SW480 (cell line): ENCODE results near the gene NOTCH2.
"Not testable (repeated sequence)": the region's sequence is repeated elsewhere in the genome, so short reads cannot be mapped to it uniquely, and the experiment has no call there.

Experiments
- DNase-seq: peaks from one replicate; pipeline ENCODE4 v3.0.0-alpha.2; 2016; ENCODE audit warnings: low spot score

Gene NOTCH2

GRCh38 chr1:120069067-120069919 is at the start of gene NOTCH2:
TSS of gene NOTCH2 (minus strand) at chr1:120069662. CDS start at chr1:120069406, 256 bp downstream.
- not testable (repeated sequence) for DNase-seq

DNA sequence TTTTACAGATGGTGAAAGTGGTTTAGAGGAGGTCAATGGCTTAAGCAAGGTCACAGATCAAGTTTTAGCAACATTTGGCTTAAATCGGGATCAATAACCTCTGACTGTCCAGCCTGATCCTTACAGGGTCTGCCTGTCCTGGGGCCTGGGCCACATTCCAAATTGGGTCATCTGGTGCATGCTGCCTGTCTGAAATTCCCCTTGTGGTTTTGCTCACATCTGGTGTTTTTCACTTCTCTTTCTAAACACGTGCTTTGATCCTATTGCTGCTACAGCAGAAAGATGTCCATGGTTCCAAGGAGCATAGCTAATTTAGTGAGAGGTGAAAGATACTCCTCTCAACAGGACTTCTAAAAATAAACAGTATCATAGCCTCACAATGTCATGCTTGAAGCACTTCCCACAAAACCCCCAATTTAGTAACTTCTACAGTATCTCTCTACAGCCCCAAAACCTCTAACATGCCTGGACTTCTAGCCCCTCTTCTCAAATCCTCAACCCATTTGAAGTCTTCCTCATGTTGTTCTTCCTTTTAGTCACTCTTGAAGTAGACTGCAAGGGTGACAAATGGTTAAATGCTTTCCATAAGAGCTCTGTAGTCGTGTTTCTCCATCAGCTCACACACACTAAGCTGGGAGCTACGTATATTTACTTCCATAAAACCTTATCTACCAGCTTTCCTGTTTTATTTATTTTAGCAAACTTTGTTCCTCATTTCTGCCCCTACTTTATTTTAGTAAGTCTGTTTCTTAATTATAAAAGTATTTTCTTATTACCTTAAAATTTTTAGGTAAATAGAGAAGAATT is 48.1 kb upstream of the NOTCH2 start:
- DNase-seq = not testable (repeated sequence)

GRCh38 chr1:120116094-120116493 is 46.6 kb upstream of the NOTCH2 start:
- not testable (repeated sequence) for DNase-seq

GRCh38 chr1:120113134-120113533 is 43.7 kb upstream of the NOTCH2 start:
- DNase-seq = not testable (repeated sequence)

- DNase-seq = not testable (repeated sequence)
Observed at GRCh38 chr1:120112212-120112611, 42.8 kb upstream of the NOTCH2 start.

- not testable (repeated sequence) for DNase-seq
Observed at GRCh38 chr1:120111771-120112170, 42.3 kb upstream of the NOTCH2 start.

DNA sequence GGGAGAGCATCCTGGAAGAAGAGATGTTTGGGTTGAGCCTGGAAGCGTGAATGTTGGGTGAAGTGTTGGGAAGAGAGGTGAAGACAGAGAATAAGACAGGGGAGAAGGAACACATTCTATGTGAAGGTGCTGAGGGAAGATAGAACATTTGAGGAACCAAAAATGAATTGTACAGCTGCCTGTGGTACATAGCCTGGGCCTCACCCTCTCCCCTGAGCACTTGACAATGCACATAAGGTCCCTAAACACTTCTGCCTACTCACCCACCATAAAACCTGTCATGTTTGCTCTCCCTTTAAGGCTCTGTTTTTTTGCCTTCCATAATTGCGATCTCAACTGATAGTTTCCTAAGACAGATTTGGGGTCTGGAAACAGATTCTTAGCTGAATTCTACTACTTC is 41.5 kb upstream of the NOTCH2 start:
- not testable (repeated sequence) for DNase-seq

DNA sequence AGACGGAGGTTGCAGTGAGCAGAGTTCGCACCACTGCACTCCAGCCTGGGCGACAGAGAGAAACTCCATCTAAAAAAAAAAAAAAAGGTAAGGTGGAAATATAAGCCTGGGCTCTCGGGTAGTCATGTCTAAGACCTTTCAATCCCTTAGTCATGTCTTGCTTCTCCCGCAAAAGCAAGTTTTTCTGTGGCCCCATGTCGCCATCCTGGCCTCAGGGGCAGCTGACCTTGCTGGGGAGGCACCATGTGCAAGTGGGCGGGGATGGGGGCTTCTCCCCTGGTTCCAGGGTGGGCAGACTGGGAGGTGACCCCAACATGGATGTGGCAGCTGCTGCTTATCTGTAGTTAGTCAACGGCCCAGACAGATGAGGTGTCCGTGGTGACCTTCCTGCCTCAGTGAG is 40.2 kb upstream of the NOTCH2 start:
- not testable (repeated sequence) for DNase-seq

DNA sequence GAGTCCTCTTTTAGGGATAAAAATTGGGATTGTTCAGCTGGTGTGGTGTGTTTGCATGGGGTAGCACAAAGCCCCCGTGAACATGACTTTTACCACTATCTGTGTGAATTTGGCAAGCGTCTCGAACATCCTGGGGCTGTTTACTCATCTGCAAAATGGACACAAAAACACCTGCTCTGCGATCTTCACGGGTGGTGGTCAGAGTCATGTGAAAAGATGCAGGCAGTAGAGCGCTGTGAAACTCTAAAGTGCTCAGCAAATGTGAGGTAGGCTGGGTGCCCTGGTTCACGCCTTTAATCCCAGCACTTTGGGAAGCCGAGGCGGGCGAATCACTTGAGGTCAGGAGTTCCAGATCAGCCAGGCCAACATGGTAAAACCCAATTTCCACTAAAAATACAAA is 39.7 kb upstream of the NOTCH2 start:
- DNase-seq = not testable (repeated sequence)

- not testable (repeated sequence) for DNase-seq
Observed at GRCh38 chr1:120105288-120105687, 35.8 kb upstream of the NOTCH2 start.

DNA sequence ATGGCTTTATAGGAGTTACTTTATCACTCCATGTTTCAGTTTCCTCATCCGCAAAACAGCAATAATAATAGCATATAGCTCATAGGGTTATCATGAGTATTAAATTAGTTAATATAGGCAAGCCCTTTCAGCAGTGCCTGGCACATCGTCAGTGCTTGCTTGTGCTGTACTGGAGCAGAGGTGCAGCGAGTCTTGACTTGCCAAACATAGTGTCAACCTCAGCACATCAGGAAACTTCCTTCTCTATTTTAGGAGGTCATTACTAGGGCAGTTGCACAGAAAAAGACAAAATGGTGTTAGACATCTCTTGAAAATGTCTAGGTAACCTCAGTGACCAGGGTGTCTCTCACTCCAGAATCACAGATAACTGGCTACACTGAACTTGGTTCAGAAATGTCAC is 34.3 kb upstream of the NOTCH2 start:
- DNase-seq = not testable (repeated sequence)

- not testable (repeated sequence) for DNase-seq
Observed at GRCh38 chr1:120101593-120101992, 32.1 kb upstream of the NOTCH2 start.

DNA sequence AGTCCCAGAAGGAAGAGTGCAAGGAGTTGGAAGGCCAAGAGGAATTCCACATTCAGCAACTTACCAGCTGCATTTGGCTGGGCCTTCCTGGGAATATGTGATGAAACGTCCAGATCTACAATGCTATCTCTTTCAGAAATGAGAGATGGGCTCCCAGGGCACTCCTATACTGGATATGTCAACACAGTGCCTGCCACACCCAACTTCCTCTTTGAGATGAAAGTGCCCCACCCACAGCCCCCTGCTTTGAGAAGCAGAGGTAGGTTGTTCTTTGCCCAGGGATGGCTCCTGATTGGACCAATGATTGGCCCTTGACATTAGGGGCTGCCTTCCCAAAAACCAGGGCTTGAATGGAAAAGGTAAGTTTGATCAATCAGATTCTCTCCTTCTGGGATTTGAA is 31.1 kb upstream of the NOTCH2 start:
- DNase-seq = not testable (repeated sequence)

DNA sequence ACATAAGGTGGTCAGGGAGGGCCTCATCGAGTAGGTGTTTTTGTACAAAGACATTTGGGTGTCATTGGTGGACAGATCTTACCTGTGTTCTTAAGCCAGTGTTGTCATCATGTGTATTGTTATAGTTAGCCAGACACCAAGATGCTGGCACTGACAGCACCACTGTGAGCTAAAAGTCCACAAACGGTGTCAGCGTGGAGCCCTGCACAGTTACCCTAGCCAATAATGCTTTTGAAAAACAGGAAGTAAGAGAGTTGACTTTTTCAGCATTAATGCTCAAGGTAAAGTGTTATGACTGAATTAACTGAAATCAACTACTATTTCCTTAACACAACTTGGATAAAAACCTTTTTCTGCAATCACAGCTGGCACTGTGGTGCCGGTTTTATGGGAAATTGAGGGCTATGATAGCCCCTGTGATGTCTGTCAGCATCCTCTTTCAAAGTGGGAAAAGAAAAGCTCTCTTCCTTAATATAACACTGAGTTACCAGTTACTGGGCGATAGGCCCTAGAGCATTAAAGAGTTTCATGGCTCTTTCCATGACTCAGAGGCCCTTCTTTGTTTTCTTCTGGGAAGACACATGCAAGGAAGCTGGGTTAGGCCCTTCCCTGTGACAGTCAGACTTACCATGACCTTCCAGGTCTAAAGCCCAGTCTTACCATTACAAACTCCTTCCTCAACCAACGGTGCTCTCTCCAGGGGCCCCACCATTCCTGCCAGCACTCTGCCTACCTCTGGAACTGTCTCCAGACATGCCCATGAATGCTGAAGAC is 29.7 kb upstream of the NOTCH2 start:
- DNase-seq = not testable (repeated sequence)

DNA sequence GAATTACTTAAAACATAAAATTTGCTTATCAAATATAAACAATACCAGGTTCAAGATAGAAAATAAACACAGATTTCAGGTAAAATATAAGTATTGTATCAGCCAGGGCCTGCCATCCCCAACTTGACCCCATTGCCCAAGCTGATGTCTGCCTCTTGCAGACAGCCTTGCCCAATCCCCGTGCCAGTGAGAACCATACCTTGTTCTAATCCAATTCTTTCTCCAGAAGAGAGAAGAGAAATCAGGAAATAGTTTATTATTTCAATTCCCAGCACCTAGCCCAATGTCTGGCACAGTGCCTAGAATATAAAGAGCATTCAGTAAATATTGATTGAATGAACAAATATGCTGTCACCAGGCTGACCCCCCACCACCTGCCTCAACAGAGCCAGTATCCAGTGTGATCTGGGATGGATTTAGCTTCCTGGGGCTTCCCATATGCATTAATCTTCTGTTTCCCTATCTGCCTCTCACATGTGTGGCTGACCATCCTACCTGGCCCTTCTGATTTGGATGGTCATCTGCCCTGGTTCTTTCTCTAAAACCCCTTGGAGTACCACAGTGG is 27.6 kb upstream of the NOTCH2 start:
- DNase-seq = not testable (repeated sequence)

- not testable (repeated sequence) for DNase-seq
Observed at GRCh38 chr1:120093548-120094181, 24.2 kb upstream of the NOTCH2 start.

- DNase-seq = not testable (repeated sequence)
Observed at GRCh38 chr1:120092232-120093218, 23.1 kb upstream of the NOTCH2 start.

DNA sequence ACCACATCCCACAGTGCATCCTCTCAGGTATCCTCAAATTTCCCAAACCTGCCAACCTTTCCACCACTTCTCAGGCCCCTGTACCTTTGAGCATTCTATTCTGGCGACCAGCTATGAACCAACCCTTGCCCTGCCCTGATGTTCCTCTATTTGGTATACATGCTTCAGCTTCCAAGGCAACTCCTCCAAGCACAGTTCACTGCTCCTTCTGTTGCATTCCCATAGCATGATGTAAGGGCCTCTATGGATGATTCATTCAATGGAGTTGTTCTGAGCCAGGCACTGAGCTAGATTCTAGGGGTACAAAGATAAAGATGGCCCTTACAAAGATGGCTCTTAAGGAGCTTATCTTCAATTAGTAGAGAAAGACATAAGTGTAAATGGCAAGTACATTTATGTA is 21.4 kb upstream of the NOTCH2 start:
- DNase-seq = not testable (repeated sequence)

GRCh38 chr1:120087959-120088358 is 18.5 kb upstream of the NOTCH2 start:
- DNase-seq = peak; percentile 58

GRCh38 chr1:120069920-120070214 is 405 bp upstream of the NOTCH2 start:
- not testable (repeated sequence) for DNase-seq
